Mucosa of descending colon (tissue), 3 donors: ENCODE measurements around the gene MYBPC3. TPM values are rescaled to one million over a fixed set of nuclear protein-coding genes. Genes with fewer than 3 reads are reported as not detected.

Experiments used
- ATAC-seq: fragments of 200-7000 bp; cut with Tn5 transposase; one replicate; pipeline ENCODE4 v1.9.1; 2020; ENCODE audit warnings: mild to moderate bottlenecking, moderate library complexity
- DNase-seq, 3 donors: peaks; one replicate each; pipeline ENCODE4 v3.0.0-alpha.2; 2020
- H3K36me3 ChIP-seq: fragments of 200-600 bp; one replicate; pipeline ENCODE4 v1.8.0; 2021; ENCODE audit warnings: low read depth, mild to moderate bottlenecking
- H3K4me1 ChIP-seq: fragments of 200-600 bp; one replicate; pipeline ENCODE4 v1.8.0; 2021; ENCODE audit warnings: low read depth, mild to moderate bottlenecking
- H3K4me3 ChIP-seq: fragments of 200-600 bp; one replicate; pipeline ENCODE4 v1.8.0; 2021; ENCODE audit warnings: mild to moderate bottlenecking
- H3K9me3 ChIP-seq: fragments of 200-600 bp; one replicate; pipeline ENCODE4 v1.8.0; 2021; ENCODE audit warnings: mild to moderate bottlenecking
- CTCF ChIP-seq: fragments of 200-600 bp; IDR thresholded peaks from one replicate; pipeline ENCODE4 v1.8.0; 2022; ENCODE audit warnings: antibody characterized with exemption, mild to moderate bottlenecking
- intact Hi-C, 2 donors: fragments of 100-400 bp; cut with DNase I in 1 of 2; cut with micrococcal nuclease in 1 of 2; formaldehyde crosslinking; loops; one replicate each; pipeline versions ENCODE4 v1.11.0 to v1.11.1; 2022; cut with DNase I, micrococcal nuclease
- total RNA-seq, 3 donors: library from RNA; stranded (reverse); fragmentation: NEBNext Ultra II Directional in 2 of 3; extraction: Animal tissue kit (Norgen Biotek cat#: 25700) in 2 of 3; gene quantifications; one replicate each; pipeline versions ENCODE4 v1.2.1 to v1.2.4, GENCODE V29; 2021 to 2023
- donor health status: DM: no; HTN: no; CAD: no; lungs with moderate emphysema.
- donor health status: DM: no; HTN: no; CAD: no.
- donor health status: DM: no; HTN: yes; CAD: no.

The MYBPC3 gene
- total RNA-seq, 3 donors from 2014 or later: 0.06 to 1.1 (median 0.09) TPM

GRCh38 chr11:47372422-47372821 is 19.9 kb upstream of the MYBPC3 start:
- ATAC-seq (no peak), DNase-seq (peak in 1 of 3 donors; percentile 19)
- Histone ChIP-seq H3K4me3 (no peak overlapping the region), H3K36me3 (no peaks in the 10 kb centered on the region), H3K9me3 (no peaks in the 10 kb centered on the region), H3K4me1 (no peaks in the 10 kb centered on the region)
- TF ChIP-seq CTCF: no peak
- intact Hi-C loops: loop anchor here in 1 of 2 donors (10.0 kb wide), 1 partner anchor 82 kb away; no protein-coding TSS in a partner anchor

GRCh38 chr11:47369676-47370075 is 17.2 kb upstream of the MYBPC3 start:
- intact Hi-C loops: loop anchor here in 1 of 2 donors (10.0 kb wide), 1 partner anchor 85 kb away; no protein-coding TSS in a partner anchor

GRCh38 chr11:47366020-47366490 is 13.6 kb upstream of the MYBPC3 start:
- intact Hi-C loops: no loop called here
- no peak for TF ChIP-seq CTCF
- H3K36me3 ChIP-seq: no peaks in the 10 kb centered on the region
- no peaks in the 10 kb centered on the region for H3K4me1 ChIP-seq
- no peak overlapping the region for H3K4me3 ChIP-seq
- ATAC-seq (no peak), DNase-seq (no peak)
- no peaks in the 10 kb centered on the region for H3K9me3 ChIP-seq

More at GRCh38 chr11:47369676-47370075, 17.2 kb upstream of the MYBPC3 start:
- Histone ChIP-seq H3K4me1 (no peaks in the 10 kb centered on the region), H3K4me3 (no peak overlapping the region), H3K9me3 (no peaks in the 10 kb centered on the region), H3K36me3 (no peaks in the 10 kb centered on the region)
- no peak for TF ChIP-seq CTCF
- no peak for DNase-seq
- ATAC-seq: no peak

- TF ChIP-seq CTCF: no peak
- intact Hi-C loops: no loop called here
These were observed 8.9 kb upstream of the MYBPC3 start for GRCh38 chr11:47361419-47361818.

GRCh38 chr11:47360341-47360740 is 7.8 kb upstream of the MYBPC3 start:
- no peak for ATAC-seq
- intact Hi-C loops: no loop called here
- no peak for TF ChIP-seq CTCF
- H3K36me3 ChIP-seq: no peaks in the 10 kb centered on the region
- DNase-seq: no peak
- no peaks in the 10 kb centered on the region for H3K9me3 ChIP-seq
- no peak overlapping the region for H3K4me3 ChIP-seq
- no peaks in the 10 kb centered on the region for H3K4me1 ChIP-seq

More at GRCh38 chr11:47361419-47361818, 8.9 kb upstream of the MYBPC3 start:
- DNase-seq (peak in 1 of 3 donors; percentile 14), ATAC-seq (no peak)
- Histone ChIP-seq H3K36me3 (no peaks in the 10 kb centered on the region), H3K4me1 (no peaks in the 10 kb centered on the region), H3K9me3 (no peaks in the 10 kb centered on the region), H3K4me3 (no peak overlapping the region)
